Activated CD4-positive, alpha-beta T cell treated with anti-CD3 and anti-CD28 coated beads, Interleukin-2, amount 10 ng/mL, durations not matched to agents 24 days and 14 days (primary cell): ENCODE data around the gene KRTAP10-9. TPM values are rescaled to one million over a fixed set of nuclear protein-coding genes. Genes with fewer than 3 reads are reported as not detected.

Source experiments
- DNase-seq: peaks from one replicate; pipeline ENCODE4 v3.0.0; 2022
- H3K27ac Mint-ChIP-seq: one replicate; pipeline ENCODE4 v1.8.0; 2022; ENCODE audit warnings: mild to moderate bottlenecking, mixed read lengths
- H3K27me3 Mint-ChIP-seq: one replicate; pipeline ENCODE4 v1.8.0; 2022; ENCODE audit warnings: mixed read lengths
- H3K36me3 Mint-ChIP-seq: one replicate; pipeline ENCODE4 v1.8.0; 2022; ENCODE audit warnings: low read depth, mild to moderate bottlenecking, mixed read lengths
- H3K4me1 Mint-ChIP-seq: one replicate; pipeline ENCODE4 v1.8.0; 2021; ENCODE audit warnings: mixed read lengths
- H3K4me3 Mint-ChIP-seq: one replicate; pipeline ENCODE4 v1.8.0; 2022; ENCODE audit warnings: mild to moderate bottlenecking, moderate library complexity, mixed read lengths
- H3K9me3 Mint-ChIP-seq: one replicate; pipeline ENCODE4 v1.8.0; 2021; ENCODE audit warnings: mixed read lengths
- intact Hi-C: fragments of 100-400 bp; cut with micrococcal nuclease; formaldehyde crosslinking; loops from one replicate; pipeline ENCODE4 v1.15.1; 2023
- total RNA-seq: library from RNA; stranded (reverse); gene quantifications from 2 replicates; pipeline ENCODE4 v1.2.3, GENCODE V29; 2022

KRTAP10-9 gene
- total RNA-seq, 1 donor from 2014 or later = not detected

- Mint-ChIP-seq H3K4me3 (no peak overlapping the region), H3K36me3 (peaks cover 4% of the 10 kb centered on the region), H3K27ac (no peak overlapping the region), H3K27me3 (peaks cover 20% of the 10 kb centered on the region), H3K4me1 (no peaks in the 10 kb centered on the region), H3K9me3 (peaks cover 28% of the 10 kb centered on the region)
- DNase-seq = no peak
- intact Hi-C loops = no loop called here
These were observed 37.8 kb downstream of the KRTAP10-9 start for GRCh38 chr21:44664691-44665090.

DNA sequence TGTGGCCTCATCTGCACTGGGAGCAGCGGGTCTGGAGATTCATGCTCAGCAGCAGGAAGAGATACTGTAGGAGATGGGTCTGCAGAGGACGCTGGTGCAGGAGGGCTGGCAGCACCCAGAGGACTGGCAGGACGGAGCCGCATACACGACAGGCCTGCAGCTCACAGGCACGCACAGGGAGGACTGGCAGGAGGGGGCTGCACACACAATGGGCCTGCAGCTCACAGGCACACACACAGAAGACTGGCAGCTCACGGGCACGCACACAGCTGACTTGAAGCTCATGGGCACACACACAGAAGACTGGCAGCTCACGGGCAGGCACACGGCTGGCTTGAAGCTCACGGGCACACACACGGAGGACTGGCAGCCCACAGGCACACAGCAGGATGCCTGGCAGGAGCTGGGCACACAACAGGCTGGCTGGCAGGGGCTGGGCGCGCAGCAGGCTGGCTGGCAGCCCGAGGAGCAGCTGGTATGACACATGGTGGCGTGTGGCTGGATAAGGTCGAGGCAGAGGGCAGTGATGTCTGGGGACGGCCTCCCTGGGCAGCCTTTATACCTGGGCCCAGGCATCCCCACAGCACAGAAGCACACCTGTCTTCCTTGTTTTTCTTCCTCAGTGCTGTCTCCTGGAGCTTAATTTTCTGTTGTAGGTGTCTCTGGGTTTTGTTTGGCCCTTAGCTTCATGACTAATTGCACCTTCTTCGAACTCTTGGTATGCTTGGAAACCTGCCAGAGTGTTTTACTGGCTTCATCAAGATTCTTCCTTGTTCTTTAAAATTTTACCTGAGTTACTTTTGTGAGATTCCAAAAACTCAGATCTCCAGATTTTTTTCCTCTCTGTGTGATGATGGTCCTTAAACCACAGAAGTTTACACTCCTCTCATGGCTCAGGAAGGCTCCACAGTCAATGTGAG, 39.8 kb downstream of the KRTAP10-9 start, which contains the start of gene KRTAP12-2:
TSS of gene KRTAP12-2 (minus strand) at position 527 of the 920 bp plus-strand sequence. CDS start at position 486, 41 bp downstream.
- peaks cover 4% of the 10 kb centered on the region for H3K36me3 Mint-ChIP-seq
- intact Hi-C loops = no loop called here

GRCh38 chr21:44667612-44668011, 40.7 kb downstream of the KRTAP10-9 start:
- Mint-ChIP-seq H3K36me3 (peaks cover 3% of the 10 kb centered on the region), H3K27me3 (peaks cover 13% of the 10 kb centered on the region), H3K4me1 (no peaks in the 10 kb centered on the region), H3K4me3 (no peak overlapping the region), H3K27ac (no peak overlapping the region), H3K9me3 (peaks cover 21% of the 10 kb centered on the region)
- intact Hi-C loops = no loop called here
- no peak for DNase-seq

More for the DNA sequence above, 39.8 kb downstream of the KRTAP10-9 start, which contains the start of gene KRTAP12-2:
- H3K27ac Mint-ChIP-seq = no peak within 1 kb of the TSS
- H3K4me1 Mint-ChIP-seq = no peaks in the 10 kb centered on the region
- no peak for DNase-seq
- H3K9me3 Mint-ChIP-seq = peaks cover 27% of the 10 kb centered on the region
- H3K27me3 Mint-ChIP-seq = peaks cover 20% of the 10 kb centered on the region
- no peak within 1 kb of the TSS for H3K4me3 Mint-ChIP-seq

GRCh38 chr21:44670642-44671432, 43.9 kb downstream of the KRTAP10-9 start:
- peak; percentile 43 for DNase-seq
- Mint-ChIP-seq H3K27me3 (peaks cover 13% of the 10 kb centered on the region), H3K4me1 (no peaks in the 10 kb centered on the region), H3K9me3 (peaks cover 30% of the 10 kb centered on the region), H3K27ac (no peak overlapping the region), H3K4me3 (no peak overlapping the region), H3K36me3 (peaks cover 10% of the 10 kb centered on the region)
- intact Hi-C loops = no loop called here

- Mint-ChIP-seq H3K27ac (no peak overlapping the region), H3K4me3 (no peak overlapping the region), H3K9me3 (peaks cover 35% of the 10 kb centered on the region), H3K36me3 (peaks cover 10% of the 10 kb centered on the region), H3K4me1 (no peaks in the 10 kb centered on the region), H3K27me3 (peaks cover 15% of the 10 kb centered on the region)
- no peak for DNase-seq
- intact Hi-C loops = no loop called here
These were observed 45.0 kb downstream of the KRTAP10-9 start for GRCh38 chr21:44671911-44672310.

GRCh38 chr21:44677881-44678280, 51.0 kb downstream of the KRTAP10-9 start:
- DNase-seq = peak; percentile 34
- Mint-ChIP-seq H3K4me1 (no peaks in the 10 kb centered on the region), H3K4me3 (no peak overlapping the region), H3K9me3 (peaks cover 26% of the 10 kb centered on the region), H3K36me3 (peaks cover 5% of the 10 kb centered on the region), H3K27ac (no peak overlapping the region), H3K27me3 (peaks cover 28% of the 10 kb centered on the region)
- intact Hi-C loops = no loop called here

Other genes starting within 250 kb of the KRTAP10-9 start
- 2.3 and 2.4 TPM in 2 replicates for gene LRRC3, start 171.6 kb upstream of the KRTAP10-9 start, total RNA-seq
- gene KRTAP10-1, start 86.9 kb upstream of the KRTAP10-9 start, total RNA-seq = not detected in 2 replicates
- gene KRTAP10-2, start 75.6 kb upstream of the KRTAP10-9 start, total RNA-seq = not detected in 2 replicates
- gene KRTAP10-3, start 68.3 kb upstream of the KRTAP10-9 start, total RNA-seq = not detected in 2 replicates
- not detected in 2 replicates for gene KRTAP10-4, start 53.4 kb upstream of the KRTAP10-9 start, total RNA-seq
- not detected in 2 replicates for gene KRTAP10-5, start 46.5 kb upstream of the KRTAP10-9 start, total RNA-seq
- not detected in 2 replicates for gene KRTAP10-6, start 34.6 kb upstream of the KRTAP10-9 start, total RNA-seq
- gene KRTAP10-7, start 26.5 kb upstream of the KRTAP10-9 start, total RNA-seq = not detected in 2 replicates
- gene KRTAP10-8, start 15.0 kb upstream of the KRTAP10-9 start, total RNA-seq = not detected in 2 replicates
- not detected in 2 replicates for gene KRTAP10-10, start 10.3 kb downstream of the KRTAP10-9 start, total RNA-seq
- not detected in 2 replicates for gene KRTAP10-11, start 19.3 kb downstream of the KRTAP10-9 start, total RNA-seq
- not detected in 2 replicates for gene KRTAP12-4, start 27.6 kb downstream of the KRTAP10-9 start, total RNA-seq
- not detected in 2 replicates for gene KRTAP12-3, start 30.8 kb downstream of the KRTAP10-9 start, total RNA-seq
- not detected in 2 replicates for gene KRTAP12-2, start 39.8 kb downstream of the KRTAP10-9 start, total RNA-seq
- gene KRTAP12-1, start 55.1 kb downstream of the KRTAP10-9 start, total RNA-seq = not detected in 2 replicates
- gene KRTAP10-12, start 70.1 kb downstream of the KRTAP10-9 start, total RNA-seq = not detected in 2 replicates
- gene TSPEAR, start 84.5 kb downstream of the KRTAP10-9 start, total RNA-seq = not detected in 2 replicates
- gene UBE2G2, start 174.7 kb downstream of the KRTAP10-9 start, total RNA-seq = 143 and 148 TPM in 2 replicates
- gene SUMO3, start 191.0 kb downstream of the KRTAP10-9 start, total RNA-seq = 90.3 and 90.6 TPM in 2 replicates
- gene PTTG1IP, start 246.6 kb downstream of the KRTAP10-9 start, total RNA-seq = 44.2 and 46.5 TPM in 2 replicates